ENCODE results near the gene ULK1. TPM values are rescaled to one million over a fixed set of nuclear protein-coding genes. Genes with fewer than 3 reads are reported as not detected.

Gene ULK1
- polyA plus RNA-seq, 2 donors = 11.5 to 31.6 TPM

DNA sequence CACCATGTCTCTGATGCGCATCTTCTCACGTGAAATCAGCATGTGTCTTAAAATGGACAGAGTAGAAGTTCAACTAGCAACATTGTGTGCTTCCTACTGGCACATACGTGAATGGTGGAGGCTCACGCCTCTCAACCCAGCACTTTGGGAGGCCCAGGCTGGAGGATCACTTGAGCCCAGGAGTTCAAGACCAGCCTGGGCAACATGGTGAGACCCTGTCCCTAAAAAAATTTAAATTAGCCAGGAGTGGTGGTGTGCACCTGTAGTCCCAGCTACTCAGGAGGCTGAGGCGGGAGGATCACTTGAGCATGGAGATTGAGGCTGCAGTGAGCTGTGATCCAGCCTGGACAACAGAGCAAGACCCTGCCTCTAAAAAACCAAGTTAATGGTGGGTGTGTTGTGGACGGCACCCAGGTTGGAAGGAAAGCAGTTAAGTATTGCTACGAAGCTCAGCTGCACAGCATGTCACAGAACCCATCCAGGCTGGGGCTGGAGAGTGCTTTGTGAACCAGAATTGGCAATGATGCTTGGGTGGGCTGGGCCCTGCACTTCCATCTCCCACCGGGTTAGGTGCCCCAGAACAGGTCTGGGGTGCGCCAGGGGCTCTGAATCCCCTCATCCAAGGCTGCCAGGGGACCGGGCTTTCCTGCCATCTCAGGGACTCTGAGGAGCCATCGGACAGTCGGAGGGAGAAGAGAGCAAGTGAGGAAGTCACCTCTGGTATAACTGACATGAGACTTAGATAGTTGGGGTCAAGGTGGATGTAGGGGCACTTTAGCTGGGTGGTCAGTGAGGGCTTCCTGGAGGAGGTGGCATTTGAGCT is 33.0 kb upstream of the ULK1 start:
- Histone ChIP-seq H3K9me3 (ENCODE audit: control insufficient read depth in 2 of 2, insufficient read depth in 1 of 2, low read depth in 1 of 2, low read length in 1 of 2) (no peaks in the 10 kb centered on the region), H3K27ac (ENCODE audit: low read depth in 2 of 2, low read length in 1 of 2) (no peak overlapping the region), H3K27me3 (ENCODE audit: control insufficient read depth in 1 of 2, insufficient read depth in 2 of 2, low read length in 2 of 2) (no peaks in the 10 kb centered on the region), H3K4me1 (ENCODE audit: control insufficient read depth in 2 of 2, insufficient read depth in 2 of 2, low read length in 1 of 2) (peaks cover 0 to 14% of the 10 kb centered on the region in 2 donors), H3K4me3 (ENCODE audit: low read depth in 1 of 2, low read length in 2 of 2) (no peak overlapping the region), H3K36me3 (ENCODE audit: control insufficient read depth in 2 of 2, insufficient read depth in 2 of 2, low read length in 1 of 2) (no peaks in the 10 kb centered on the region)
- 83 to 85% methylated on average over 12 of the region's 12 CpGs for WGBS, 2 donors

DNA sequence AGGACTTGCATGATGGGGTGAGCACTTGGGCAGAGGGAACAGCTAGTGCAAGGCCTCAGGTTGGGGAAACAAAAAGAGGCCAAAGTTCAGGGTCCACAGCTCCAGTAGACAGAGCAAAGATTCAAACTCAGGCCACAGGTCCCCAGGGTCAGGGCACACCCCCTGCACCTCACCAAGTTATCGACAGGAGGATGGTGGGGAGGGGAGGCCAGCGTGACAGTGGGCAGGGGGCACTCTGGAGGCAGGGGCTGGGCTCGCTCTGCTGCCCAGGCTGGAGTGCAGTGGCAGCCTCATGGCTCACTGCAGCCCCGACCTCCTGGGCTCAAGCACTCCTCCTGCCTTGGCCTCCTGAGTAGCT is 32.4 kb upstream of the ULK1 start:
- Histone ChIP-seq H3K27ac (ENCODE audit: low read depth in 2 of 2, low read length in 1 of 2) (no peak overlapping the region), H3K27me3 (ENCODE audit: control insufficient read depth in 1 of 2, insufficient read depth in 2 of 2, low read length in 2 of 2) (no peaks in the 10 kb centered on the region), H3K9me3 (ENCODE audit: control insufficient read depth in 2 of 2, insufficient read depth in 1 of 2, low read depth in 1 of 2, low read length in 1 of 2) (no peaks in the 10 kb centered on the region), H3K4me1 (ENCODE audit: control insufficient read depth in 2 of 2, insufficient read depth in 2 of 2, low read length in 1 of 2) (peaks cover 0 to 14% of the 10 kb centered on the region in 2 donors), H3K36me3 (ENCODE audit: control insufficient read depth in 2 of 2, insufficient read depth in 2 of 2, low read length in 1 of 2) (no peaks in the 10 kb centered on the region), H3K4me3 (ENCODE audit: low read depth in 1 of 2, low read length in 2 of 2) (no peak overlapping the region)
- 55 to 78% methylated on average over 4 of the region's 4 CpGs for WGBS, 2 donors

DNA sequence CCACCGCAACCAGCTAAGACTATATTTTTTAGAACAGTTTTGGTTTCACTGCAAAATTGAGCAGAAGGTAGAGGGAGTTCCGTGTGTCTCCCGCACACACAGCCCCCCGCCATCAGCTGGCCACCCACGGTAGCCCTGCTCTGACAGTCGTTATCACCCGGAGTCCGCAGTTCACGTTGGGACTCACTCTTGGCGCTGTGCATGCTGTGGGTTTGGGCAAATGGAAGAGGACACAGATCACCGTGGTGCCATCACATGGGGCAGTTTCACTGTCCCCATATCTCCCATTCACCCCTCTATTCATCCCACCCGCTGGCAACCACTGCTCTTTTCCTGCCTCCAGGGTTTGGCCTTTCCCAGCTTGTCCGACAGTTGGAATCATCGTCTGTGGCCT is 31.8 kb upstream of the ULK1 start:
- peaks cover 0 to 14% of the 10 kb centered on the region in 2 donors for H3K4me1 ChIP-seq (ENCODE audit: control insufficient read depth in 2 of 2, insufficient read depth in 2 of 2, low read length in 1 of 2)
- no peaks in the 10 kb centered on the region for H3K27me3 ChIP-seq (ENCODE audit: control insufficient read depth in 1 of 2, insufficient read depth in 2 of 2, low read length in 2 of 2)
- H3K27ac ChIP-seq (ENCODE audit: low read depth in 2 of 2, low read length in 1 of 2) = no peak overlapping the region
- no peaks in the 10 kb centered on the region for H3K36me3 ChIP-seq (ENCODE audit: control insufficient read depth in 2 of 2, insufficient read depth in 2 of 2, low read length in 1 of 2)
- WGBS, 2 donors = 65 to 69% methylated on average over 14 of the region's 14 CpGs
- H3K4me3 ChIP-seq (ENCODE audit: low read depth in 1 of 2, low read length in 2 of 2) = no peak overlapping the region
- H3K9me3 ChIP-seq (ENCODE audit: control insufficient read depth in 2 of 2, insufficient read depth in 1 of 2, low read depth in 1 of 2, low read length in 1 of 2) = no peaks in the 10 kb centered on the region

DNA sequence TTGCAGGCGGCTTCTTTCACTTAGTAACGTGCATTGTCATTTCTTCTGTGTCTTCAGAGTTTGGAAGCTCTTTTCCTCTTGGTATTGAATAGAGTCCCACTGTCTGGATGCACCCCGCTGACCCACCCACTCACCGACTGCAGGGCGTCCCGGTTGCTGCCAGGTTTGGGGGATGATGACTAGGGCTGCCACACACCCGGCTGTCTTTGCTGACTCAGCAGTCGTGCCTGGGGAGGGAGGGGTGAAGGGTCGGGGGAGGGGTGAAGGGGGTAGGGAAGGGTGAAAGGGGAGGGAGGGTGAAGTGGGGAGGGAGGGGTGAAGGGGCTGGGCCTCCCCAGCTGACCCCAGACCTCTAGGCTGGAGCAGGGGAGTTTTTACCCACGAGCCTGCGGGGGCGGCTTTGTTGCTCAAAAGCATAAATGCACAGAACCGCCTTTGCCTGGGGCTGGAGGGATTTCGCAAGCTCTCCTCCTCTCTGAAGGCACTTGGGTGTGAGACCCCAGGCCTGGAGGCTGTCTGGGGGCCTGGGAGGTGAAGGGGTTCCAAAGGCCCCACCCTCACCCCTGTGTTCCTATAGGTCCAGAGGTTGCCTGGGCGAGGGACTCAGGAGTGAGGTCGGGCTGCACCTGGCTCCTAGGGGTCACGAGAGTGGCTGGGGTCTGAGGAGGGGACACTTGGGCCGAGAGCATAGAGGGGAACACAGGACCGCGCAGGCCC is 31.3 kb upstream of the ULK1 start:
- Histone ChIP-seq H3K9me3 (ENCODE audit: control insufficient read depth in 2 of 2, insufficient read depth in 1 of 2, low read depth in 1 of 2, low read length in 1 of 2) (no peaks in the 10 kb centered on the region), H3K27me3 (ENCODE audit: control insufficient read depth in 1 of 2, insufficient read depth in 2 of 2, low read length in 2 of 2) (no peaks in the 10 kb centered on the region), H3K36me3 (ENCODE audit: control insufficient read depth in 2 of 2, insufficient read depth in 2 of 2, low read length in 1 of 2) (no peaks in the 10 kb centered on the region), H3K4me3 (ENCODE audit: low read depth in 1 of 2, low read length in 2 of 2) (no peak overlapping the region), H3K27ac (ENCODE audit: low read depth in 2 of 2, low read length in 1 of 2) (no peak overlapping the region), H3K4me1 (ENCODE audit: control insufficient read depth in 2 of 2, insufficient read depth in 2 of 2, low read length in 1 of 2) (peaks cover 0 to 14% of the 10 kb centered on the region in 2 donors)
- WGBS, 2 donors = 36 to 39% methylated on average over 20 of the region's 20 CpGs

DNA sequence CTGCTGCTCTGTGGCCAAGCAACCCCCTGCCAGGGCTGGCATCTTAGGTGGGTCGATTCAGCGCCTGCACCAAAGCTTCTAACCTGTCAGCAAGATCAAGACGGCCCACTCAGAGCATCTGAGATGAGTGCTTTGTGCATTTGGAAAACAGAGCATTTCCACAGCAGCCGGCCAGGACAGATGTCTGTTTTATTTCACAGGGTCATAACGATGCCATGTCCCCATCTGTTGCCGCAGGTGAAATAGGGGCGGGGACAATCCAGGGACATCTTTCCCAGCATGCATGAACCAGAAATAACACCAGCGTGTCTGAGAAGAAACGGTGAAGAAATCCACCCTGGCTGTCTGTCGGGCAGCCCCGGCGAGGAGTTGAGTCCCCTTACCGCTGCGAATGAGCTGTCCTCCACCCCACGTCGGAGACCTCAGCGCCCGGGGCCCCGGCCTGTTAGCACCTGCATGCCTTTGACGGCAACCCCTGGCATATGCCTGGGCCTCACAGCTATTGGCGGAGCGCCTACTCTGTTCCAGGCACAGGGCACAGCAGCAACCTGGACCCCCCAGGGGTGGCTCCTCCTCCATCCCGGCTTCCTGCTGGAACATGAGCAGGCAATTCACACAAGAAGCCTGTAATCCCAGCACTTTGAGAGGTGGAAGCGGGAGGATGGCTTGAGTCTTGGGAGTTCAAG is 30.6 kb upstream of the ULK1 start:
- H3K4me3 ChIP-seq (ENCODE audit: low read depth in 1 of 2, low read length in 2 of 2) = no peak overlapping the region
- no peaks in the 10 kb centered on the region for H3K36me3 ChIP-seq (ENCODE audit: control insufficient read depth in 2 of 2, insufficient read depth in 2 of 2, low read length in 1 of 2)
- peaks cover 0 to 14% of the 10 kb centered on the region in 2 donors for H3K4me1 ChIP-seq (ENCODE audit: control insufficient read depth in 2 of 2, insufficient read depth in 2 of 2, low read length in 1 of 2)
- H3K9me3 ChIP-seq (ENCODE audit: control insufficient read depth in 2 of 2, insufficient read depth in 1 of 2, low read depth in 1 of 2, low read length in 1 of 2) = no peaks in the 10 kb centered on the region
- no peaks in the 10 kb centered on the region for H3K27me3 ChIP-seq (ENCODE audit: control insufficient read depth in 1 of 2, insufficient read depth in 2 of 2, low read length in 2 of 2)
- H3K27ac ChIP-seq (ENCODE audit: low read depth in 2 of 2, low read length in 1 of 2) = no peak overlapping the region
- WGBS, 2 donors = 48 to 57% methylated on average over 24 of the region's 24 CpGs

DNA sequence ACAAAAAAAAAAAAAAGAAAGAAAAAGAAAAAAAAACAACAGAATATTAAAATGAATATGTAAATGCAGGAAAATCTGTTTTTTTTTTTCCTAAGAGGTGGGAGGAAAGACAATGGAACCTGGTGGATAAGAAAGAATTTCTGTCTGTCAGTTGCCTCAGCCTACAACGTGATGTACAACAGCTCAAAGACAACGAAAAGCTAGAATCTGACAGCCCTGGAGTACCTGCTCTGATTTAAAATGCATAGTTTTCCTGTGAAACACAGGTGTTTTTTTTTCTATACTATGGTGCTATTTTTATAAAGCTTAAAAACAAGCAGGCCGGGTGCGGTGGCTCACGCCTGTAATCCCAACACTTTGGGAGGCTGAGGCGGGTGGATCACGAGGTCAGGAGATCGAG is 30.0 kb upstream of the ULK1 start:
- no peaks in the 10 kb centered on the region for H3K9me3 ChIP-seq (ENCODE audit: control insufficient read depth in 2 of 2, insufficient read depth in 1 of 2, low read depth in 1 of 2, low read length in 1 of 2)
- 67 to 80% methylated on average over 8 of the region's 8 CpGs for WGBS, 2 donors
- no peak overlapping the region for H3K27ac ChIP-seq (ENCODE audit: low read depth in 2 of 2, low read length in 1 of 2)
- H3K36me3 ChIP-seq (ENCODE audit: control insufficient read depth in 2 of 2, insufficient read depth in 2 of 2, low read length in 1 of 2) = no peaks in the 10 kb centered on the region
- no peaks in the 10 kb centered on the region for H3K27me3 ChIP-seq (ENCODE audit: control insufficient read depth in 1 of 2, insufficient read depth in 2 of 2, low read length in 2 of 2)
- H3K4me1 ChIP-seq (ENCODE audit: control insufficient read depth in 2 of 2, insufficient read depth in 2 of 2, low read length in 1 of 2) = peaks cover 0 to 14% of the 10 kb centered on the region in 2 donors
- no peak overlapping the region for H3K4me3 ChIP-seq (ENCODE audit: low read depth in 1 of 2, low read length in 2 of 2)

DNA sequence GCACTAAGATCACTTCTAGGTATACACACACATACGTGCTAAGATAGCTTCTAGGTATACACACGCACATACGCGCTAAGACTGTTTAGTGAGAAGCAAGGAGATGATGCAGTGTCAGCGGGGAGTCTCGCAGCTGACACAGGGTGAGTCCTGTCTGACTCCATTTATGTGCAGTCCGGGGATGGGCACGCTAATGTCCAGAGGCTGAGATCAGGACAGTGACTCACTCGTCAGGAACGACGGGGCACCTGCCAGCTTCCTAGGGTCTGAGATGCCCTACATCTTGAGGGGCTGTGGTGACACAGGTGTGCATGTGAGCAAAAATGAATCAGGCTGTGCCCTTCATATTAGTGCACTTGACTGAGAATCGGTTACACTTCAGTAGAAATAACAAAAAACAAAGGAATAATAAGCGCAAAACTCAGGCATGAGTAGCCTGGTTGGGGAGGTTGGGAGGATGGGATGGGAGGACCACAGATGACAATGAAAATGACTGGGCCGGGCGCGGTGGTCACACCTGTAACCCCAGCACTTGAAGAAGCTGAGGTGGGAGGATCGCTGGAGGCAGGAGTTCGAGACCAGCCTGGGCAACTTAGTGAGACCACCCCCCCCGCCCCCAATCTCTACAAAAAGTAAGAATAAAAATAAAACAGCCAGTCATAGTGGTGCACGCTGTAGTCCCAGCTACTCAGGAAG is 29.1 kb upstream of the ULK1 start:
- H3K36me3 ChIP-seq (ENCODE audit: control insufficient read depth in 2 of 2, insufficient read depth in 2 of 2, low read length in 1 of 2) = no peaks in the 10 kb centered on the region
- H3K4me3 ChIP-seq (ENCODE audit: low read depth in 1 of 2, low read length in 2 of 2) = no peak overlapping the region
- H3K27ac ChIP-seq (ENCODE audit: low read depth in 2 of 2, low read length in 1 of 2) = no peak overlapping the region
- 80 to 82% methylated on average over 20 of the region's 20 CpGs for WGBS, 2 donors
- H3K27me3 ChIP-seq (ENCODE audit: control insufficient read depth in 1 of 2, insufficient read depth in 2 of 2, low read length in 2 of 2) = no peaks in the 10 kb centered on the region
- H3K9me3 ChIP-seq (ENCODE audit: control insufficient read depth in 2 of 2, insufficient read depth in 1 of 2, low read depth in 1 of 2, low read length in 1 of 2) = no peaks in the 10 kb centered on the region
- peaks cover 0 to 14% of the 10 kb centered on the region in 2 donors for H3K4me1 ChIP-seq (ENCODE audit: control insufficient read depth in 2 of 2, insufficient read depth in 2 of 2, low read length in 1 of 2)

DNA sequence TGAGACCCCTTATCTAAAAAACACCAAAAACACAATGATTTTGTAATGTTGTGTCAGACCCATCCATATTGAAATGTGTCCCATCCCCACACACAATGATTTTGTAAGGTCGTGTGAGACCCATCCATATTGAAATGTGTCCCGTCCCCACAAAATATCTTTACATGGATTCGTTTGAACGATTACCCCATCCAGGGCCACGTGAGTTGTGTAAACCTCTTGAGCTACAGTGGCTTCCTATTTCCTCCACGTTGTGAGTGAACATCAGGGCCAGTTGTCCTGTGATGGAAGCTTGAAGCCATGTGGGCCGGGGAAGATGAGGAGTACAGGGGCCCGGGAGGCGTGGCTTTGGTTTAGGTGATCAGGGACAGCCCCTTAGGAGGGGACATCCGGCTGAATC is 27.0 kb upstream of the ULK1 start:
- WGBS, 2 donors = 84 to 85% methylated on average over 10 of the region's 10 CpGs

DNA sequence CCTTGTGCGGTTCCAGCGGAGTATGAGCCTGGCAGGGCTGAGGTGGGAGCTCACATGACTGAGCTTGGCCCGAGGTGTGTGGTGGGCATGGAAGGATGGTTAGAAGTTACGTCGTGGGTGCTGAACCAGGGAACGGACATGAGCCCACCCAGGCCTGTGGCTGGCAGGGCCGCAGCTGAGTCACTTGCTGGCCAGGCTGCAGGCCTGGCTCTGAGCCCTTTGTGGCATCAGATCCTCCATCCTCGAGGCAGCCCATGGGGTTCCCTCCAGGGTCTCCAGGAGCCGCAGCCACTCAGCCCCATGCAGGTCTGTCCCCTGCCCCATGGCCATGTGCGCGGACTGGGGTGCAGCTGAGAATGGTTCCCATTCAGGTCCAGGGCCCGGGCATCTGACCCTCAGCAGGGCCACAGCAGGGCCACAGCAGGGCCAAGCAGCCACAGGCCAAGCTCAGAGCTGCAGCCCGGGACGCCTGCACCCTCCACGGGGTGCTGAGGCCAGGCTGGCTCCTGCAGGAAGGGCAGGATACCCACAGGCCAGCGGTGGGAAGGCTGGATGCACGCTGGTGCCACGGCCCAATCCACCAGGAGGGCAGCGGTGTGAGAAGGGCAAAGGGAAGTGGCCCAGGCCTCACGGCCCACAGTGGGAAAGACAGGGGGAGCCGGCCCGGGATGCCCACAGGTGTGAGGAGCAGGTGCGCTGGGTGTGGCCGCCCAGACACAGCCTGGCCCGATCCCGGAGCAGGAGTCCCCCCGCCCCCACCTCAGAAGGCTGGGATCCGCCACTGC is 26.3 kb upstream of the ULK1 start:
- no peak overlapping the region for H3K27ac ChIP-seq (ENCODE audit: low read depth in 2 of 2, low read length in 1 of 2)
- H3K4me1 ChIP-seq (ENCODE audit: control insufficient read depth in 2 of 2, insufficient read depth in 2 of 2, low read length in 1 of 2) = peaks cover 2 to 19% of the 10 kb centered on the region in 2 donors
- H3K4me3 ChIP-seq (ENCODE audit: low read depth in 1 of 2, low read length in 2 of 2) = no peak overlapping the region
- no peaks in the 10 kb centered on the region for H3K36me3 ChIP-seq (ENCODE audit: control insufficient read depth in 2 of 2, insufficient read depth in 2 of 2, low read length in 1 of 2)
- WGBS, 2 donors = 79 to 81% methylated on average over 24 to 28 of the region's 28 CpGs
- H3K27me3 ChIP-seq (ENCODE audit: control insufficient read depth in 1 of 2, insufficient read depth in 2 of 2, low read length in 2 of 2) = no peaks in the 10 kb centered on the region
- no peaks in the 10 kb centered on the region for H3K9me3 ChIP-seq (ENCODE audit: control insufficient read depth in 2 of 2, insufficient read depth in 1 of 2, low read depth in 1 of 2, low read length in 1 of 2)

More for the DNA sequence above, 27.0 kb upstream of the ULK1 start:
- Histone ChIP-seq H3K27me3 (ENCODE audit: control insufficient read depth in 1 of 2, insufficient read depth in 2 of 2, low read length in 2 of 2) (no peaks in the 10 kb centered on the region), H3K27ac (ENCODE audit: low read depth in 2 of 2, low read length in 1 of 2) (no peak overlapping the region), H3K4me1 (ENCODE audit: control insufficient read depth in 2 of 2, insufficient read depth in 2 of 2, low read length in 1 of 2) (peaks cover 2 to 16% of the 10 kb centered on the region in 2 donors), H3K9me3 (ENCODE audit: control insufficient read depth in 2 of 2, insufficient read depth in 1 of 2, low read depth in 1 of 2, low read length in 1 of 2) (no peaks in the 10 kb centered on the region), H3K4me3 (ENCODE audit: low read depth in 1 of 2, low read length in 2 of 2) (no peak overlapping the region), H3K36me3 (ENCODE audit: control insufficient read depth in 2 of 2, insufficient read depth in 2 of 2, low read length in 1 of 2) (no peaks in the 10 kb centered on the region)
